ENCODE results near the gene HCN3.

- no peak for TF ChIP-seq GATA3 (IDR thresholded peaks at IDR 0.05; ENCODE audit: low read depth, low read length)
- no peak for TF ChIP-seq GATA2 (IDR thresholded peaks at IDR 0.05; ENCODE audit: low read depth, low read length)
Observed at GRCh38 chr1:155260276-155260675, 17.0 kb upstream of the HCN3 start.

Measured in SH-SY5Y (cell line).